ENCODE data around the gene SPAG17. TPM values are rescaled to one million over a fixed set of nuclear protein-coding genes. Genes with fewer than 3 reads are reported as not detected.

SPAG17 gene
- total RNA-seq, 1 experiment from 2014 or later: 0.33 TPM

DNA sequence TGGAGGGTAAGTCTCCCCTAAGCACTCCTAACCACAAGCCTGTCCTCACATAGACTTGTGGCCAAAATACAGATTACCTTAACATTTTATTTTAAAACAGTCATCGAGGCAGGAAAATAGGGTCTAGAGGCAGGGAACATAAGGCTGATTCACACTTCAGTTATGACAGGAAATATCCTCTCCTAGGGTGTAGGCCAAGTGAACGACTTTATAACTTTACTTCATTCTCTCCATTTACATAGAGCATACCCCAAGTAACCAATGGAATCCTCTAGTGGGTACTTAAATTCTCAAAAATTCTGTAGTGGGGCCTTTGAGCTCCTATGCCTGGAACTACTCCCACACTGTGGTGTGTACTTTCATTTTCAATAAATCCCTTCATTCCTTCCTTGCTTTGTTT lies 142.5 kb downstream of the SPAG17 start:
- no TSS peak for BruUV-seq (replicated peaks)
- H3K4me1 Mint-ChIP-seq (ENCODE audit: low read depth, unreplicated experiment): no peaks in the 10 kb centered on the region

DNA sequence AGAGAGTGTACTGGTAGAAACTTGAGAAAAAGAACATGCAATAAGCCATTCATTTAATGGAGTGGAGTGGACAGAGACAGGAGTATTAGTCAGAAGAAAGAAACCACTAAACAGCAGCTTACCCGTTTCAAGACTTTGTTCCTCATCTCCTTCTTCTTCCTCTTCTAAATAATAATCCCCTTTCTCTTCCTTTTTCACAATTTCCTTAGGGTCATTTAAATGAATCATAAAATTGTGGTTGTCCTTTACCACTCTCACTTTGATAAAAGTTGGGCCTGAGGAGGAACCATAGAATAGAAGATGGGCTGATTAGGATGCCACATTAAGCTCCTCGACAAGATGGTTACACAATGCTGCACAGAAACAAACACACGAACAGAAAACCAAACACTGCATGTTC lies 145.9 kb downstream of the SPAG17 start:
- Mint-ChIP-seq H3K27ac (ENCODE audit: unreplicated experiment) (no peak overlapping the region), H3K9me3 (ENCODE audit: low read depth, unreplicated experiment) (no peaks in the 10 kb centered on the region), H3K4me1 (ENCODE audit: low read depth, unreplicated experiment) (no peaks in the 10 kb centered on the region), H3K36me3 (ENCODE audit: insufficient read depth, unreplicated experiment) (no peaks in the 10 kb centered on the region), H3K4me3 (ENCODE audit: low read depth, unreplicated experiment) (no peak overlapping the region), H3K27me3 (ENCODE audit: unreplicated experiment) (no peaks in the 10 kb centered on the region)
- TF ChIP-seq, protein P1, sequence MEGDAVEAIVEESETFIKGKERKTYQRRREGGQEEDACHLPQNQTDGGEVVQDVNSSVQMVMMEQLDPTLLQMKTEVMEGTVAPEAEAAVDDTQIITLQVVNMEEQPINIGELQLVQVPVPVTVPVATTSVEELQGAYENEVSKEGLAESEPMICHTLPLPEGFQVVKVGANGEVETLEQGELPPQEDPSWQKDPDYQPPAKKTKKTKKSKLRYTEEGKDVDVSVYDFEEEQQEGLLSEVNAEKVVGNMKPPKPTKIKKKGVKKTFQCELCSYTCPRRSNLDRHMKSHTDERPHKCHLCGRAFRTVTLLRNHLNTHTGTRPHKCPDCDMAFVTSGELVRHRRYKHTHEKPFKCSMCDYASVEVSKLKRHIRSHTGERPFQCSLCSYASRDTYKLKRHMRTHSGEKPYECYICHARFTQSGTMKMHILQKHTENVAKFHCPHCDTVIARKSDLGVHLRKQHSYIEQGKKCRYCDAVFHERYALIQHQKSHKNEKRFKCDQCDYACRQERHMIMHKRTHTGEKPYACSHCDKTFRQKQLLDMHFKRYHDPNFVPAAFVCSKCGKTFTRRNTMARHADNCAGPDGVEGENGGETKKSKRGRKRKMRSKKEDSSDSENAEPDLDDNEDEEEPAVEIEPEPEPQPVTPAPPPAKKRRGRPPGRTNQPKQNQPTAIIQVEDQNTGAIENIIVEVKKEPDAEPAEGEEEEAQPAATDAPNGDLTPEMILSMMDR (IDR thresholded peaks at IDR 0.05; ENCODE audit: unreplicated experiment): no peak
- intact Hi-C loops (cut with micrococcal nuclease; ENCODE audit: unreplicated experiment): no loop called here
- no TSS peak for BruUV-seq (replicated peaks)
- no peak for DNase-seq
- CTCF ChIA-PET: no interaction called here

More for the DNA sequence above, 142.5 kb downstream of the SPAG17 start:
- CTCF ChIA-PET: no interaction called here
- intact Hi-C loops (cut with micrococcal nuclease; ENCODE audit: unreplicated experiment): no loop called here
- TF ChIP-seq, protein P1 (IDR thresholded peaks at IDR 0.05; ENCODE audit: unreplicated experiment): no peak
- H3K9me3 Mint-ChIP-seq (ENCODE audit: low read depth, unreplicated experiment): no peaks in the 10 kb centered on the region
- DNase-seq: no peak
- no peak overlapping the region for H3K27ac Mint-ChIP-seq (ENCODE audit: unreplicated experiment)
- no peak overlapping the region for H3K4me3 Mint-ChIP-seq (ENCODE audit: low read depth, unreplicated experiment)
- H3K27me3 Mint-ChIP-seq (ENCODE audit: unreplicated experiment): no peaks in the 10 kb centered on the region
- no peaks in the 10 kb centered on the region for H3K36me3 Mint-ChIP-seq (ENCODE audit: insufficient read depth, unreplicated experiment)

DNA sequence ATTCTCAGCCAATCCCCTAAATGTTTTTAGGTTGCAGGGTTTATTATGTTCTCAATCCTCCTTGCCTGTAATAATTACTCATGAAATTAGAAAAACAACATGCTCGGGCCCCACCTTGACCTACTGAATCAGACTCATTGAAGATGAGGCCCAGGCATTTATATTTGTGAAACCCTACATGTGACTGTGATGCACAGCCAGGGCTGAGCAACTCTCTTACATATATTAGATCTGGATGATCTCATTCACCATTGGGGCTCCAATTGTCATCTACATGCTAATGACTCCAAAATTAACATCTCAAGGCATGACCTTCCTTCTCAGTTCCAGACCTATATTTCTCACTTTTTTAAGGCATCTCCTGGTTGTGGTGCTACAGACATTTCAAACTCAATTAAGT lies 152.1 kb downstream of the SPAG17 start:
- Mint-ChIP-seq H3K27ac (ENCODE audit: unreplicated experiment) (no peak overlapping the region), H3K36me3 (ENCODE audit: insufficient read depth, unreplicated experiment) (no peaks in the 10 kb centered on the region), H3K27me3 (ENCODE audit: unreplicated experiment) (no peaks in the 10 kb centered on the region), H3K9me3 (ENCODE audit: low read depth, unreplicated experiment) (no peaks in the 10 kb centered on the region), H3K4me1 (ENCODE audit: low read depth, unreplicated experiment) (no peaks in the 10 kb centered on the region), H3K4me3 (ENCODE audit: low read depth, unreplicated experiment) (no peak overlapping the region)
- TF ChIP-seq, protein P1 (IDR thresholded peaks at IDR 0.05; ENCODE audit: unreplicated experiment): no peak
- CTCF ChIA-PET: no interaction called here
- intact Hi-C loops (cut with micrococcal nuclease; ENCODE audit: unreplicated experiment): no loop called here
- no peak for DNase-seq
- BruUV-seq (replicated peaks): no TSS peak

- DNase-seq: no peak
Observed at GRCh38 chr1:118028267-118028666, 156.8 kb downstream of the SPAG17 start.

More at GRCh38 chr1:118028267-118028666, 156.8 kb downstream of the SPAG17 start:
- H3K4me3 Mint-ChIP-seq (ENCODE audit: low read depth, unreplicated experiment): no peak overlapping the region
- no TSS peak for BruUV-seq (replicated peaks)
- intact Hi-C loops (cut with micrococcal nuclease; ENCODE audit: unreplicated experiment): no loop called here
- no peak overlapping the region for H3K27ac Mint-ChIP-seq (ENCODE audit: unreplicated experiment)
- no peaks in the 10 kb centered on the region for H3K36me3 Mint-ChIP-seq (ENCODE audit: insufficient read depth, unreplicated experiment)
- CTCF ChIA-PET: no interaction called here
- TF ChIP-seq, protein P1 (IDR thresholded peaks at IDR 0.05; ENCODE audit: unreplicated experiment): no peak
- H3K4me1 Mint-ChIP-seq (ENCODE audit: low read depth, unreplicated experiment): no peaks in the 10 kb centered on the region
- no peaks in the 10 kb centered on the region for H3K27me3 Mint-ChIP-seq (ENCODE audit: unreplicated experiment)
- H3K9me3 Mint-ChIP-seq (ENCODE audit: low read depth, unreplicated experiment): no peaks in the 10 kb centered on the region
